ENCODE results near the gene DDX19B.
"Not testable (repeated sequence)": the region's sequence is repeated elsewhere in the genome, so short reads cannot be mapped to it uniquely, and the experiment has no call there.

The DDX19B gene

GRCh38 chr16:70289229-70290094 is 9.5 kb upstream of the DDX19B start, which contains the start of gene AARS1:
Gene AARS1 (minus strand): TSS chr16:70289506. CDS start chr16:70282763, 6,743 bp downstream.
- peak; percentile 99 for DNase-seq

- no peak for DNase-seq
These were observed 8.0 kb upstream of the DDX19B start for GRCh38 chr16:70290949-70291519.

GRCh38 chr16:70292148-70292547 is 6.8 kb upstream of the DDX19B start:
- DNase-seq = not testable (repeated sequence)

- DNase-seq = no peak
These were observed 4.5 kb upstream of the DDX19B start for GRCh38 chr16:70294385-70295025.

DNA sequence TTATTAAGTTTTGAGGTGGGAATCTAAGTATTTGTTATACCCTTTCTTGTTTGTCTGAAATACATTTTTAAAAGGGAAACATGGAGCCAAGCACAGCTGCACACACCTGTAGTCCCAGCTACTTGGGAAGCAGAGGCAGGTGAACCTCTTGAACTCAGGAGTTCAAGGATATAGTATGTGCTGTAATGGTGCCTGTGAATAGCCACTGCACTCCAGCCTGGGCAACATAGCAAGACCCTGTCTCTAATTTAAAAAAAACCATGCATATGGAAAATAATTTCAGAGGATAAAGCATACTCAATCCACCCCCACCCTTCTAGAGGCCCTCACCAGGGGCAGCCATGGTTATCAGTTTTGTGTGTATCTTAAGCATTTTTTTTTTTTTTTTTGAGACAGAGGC is 3.4 kb upstream of the DDX19B start:
- no peak for DNase-seq

- DNase-seq = no peak
These were observed 2.1 kb downstream of the DDX19B start for GRCh38 chr16:70301121-70301520.

GRCh38 chr16:70302745-70303144 is 3.8 kb downstream of the DDX19B start:
- DNase-seq = no peak

GRCh38 chr16:70304892-70305448 is 6.0 kb downstream of the DDX19B start:
- no peak for DNase-seq

- no peak for DNase-seq
These were observed 7.9 kb downstream of the DDX19B start for GRCh38 chr16:70306880-70307279.

GRCh38 chr16:70307726-70308125 is 8.7 kb downstream of the DDX19B start:
- not testable (repeated sequence) for DNase-seq

GRCh38 chr16:70320121-70320520 is 21.1 kb downstream of the DDX19B start:
- no peak for DNase-seq

DNA sequence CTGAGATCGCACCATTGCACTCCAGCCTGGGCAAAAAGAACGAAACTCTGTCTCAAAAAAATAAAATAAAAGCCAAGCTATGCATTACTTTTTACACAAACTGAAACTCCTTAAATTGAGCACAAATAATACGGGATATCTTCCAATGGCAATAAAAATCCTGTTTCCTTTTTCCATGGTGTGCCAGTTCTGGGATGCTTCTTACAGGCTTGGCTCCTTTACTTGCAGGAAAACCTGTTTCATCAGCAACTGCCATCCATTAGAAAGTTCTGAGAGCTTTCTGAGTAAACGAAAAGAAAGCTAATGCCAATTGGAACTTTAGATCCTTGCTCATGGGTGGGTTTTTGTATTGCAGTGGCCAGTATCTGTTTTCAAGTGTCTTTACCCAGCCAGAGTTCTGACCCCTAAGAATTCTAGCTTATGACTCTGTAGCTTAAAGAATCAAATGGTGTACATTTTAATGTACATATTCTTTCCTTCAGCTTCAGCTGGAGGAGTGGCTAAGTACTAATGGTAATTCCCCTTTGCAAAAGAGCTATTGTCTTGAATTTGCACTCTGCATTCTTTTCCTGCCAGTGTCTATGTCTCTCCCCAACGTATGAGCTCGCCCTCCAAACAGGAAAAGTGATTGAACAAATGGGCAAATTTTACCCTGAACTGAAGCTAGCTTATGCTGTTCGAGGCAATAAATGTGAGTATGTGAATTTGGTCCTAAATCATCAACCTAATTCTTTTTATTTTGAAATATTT is 26.2 kb downstream of the DDX19B start:
- DNase-seq = no peak

- DNase-seq = no peak
These were observed 32.1 kb downstream of the DDX19B start for GRCh38 chr16:70331091-70331490.

DNA sequence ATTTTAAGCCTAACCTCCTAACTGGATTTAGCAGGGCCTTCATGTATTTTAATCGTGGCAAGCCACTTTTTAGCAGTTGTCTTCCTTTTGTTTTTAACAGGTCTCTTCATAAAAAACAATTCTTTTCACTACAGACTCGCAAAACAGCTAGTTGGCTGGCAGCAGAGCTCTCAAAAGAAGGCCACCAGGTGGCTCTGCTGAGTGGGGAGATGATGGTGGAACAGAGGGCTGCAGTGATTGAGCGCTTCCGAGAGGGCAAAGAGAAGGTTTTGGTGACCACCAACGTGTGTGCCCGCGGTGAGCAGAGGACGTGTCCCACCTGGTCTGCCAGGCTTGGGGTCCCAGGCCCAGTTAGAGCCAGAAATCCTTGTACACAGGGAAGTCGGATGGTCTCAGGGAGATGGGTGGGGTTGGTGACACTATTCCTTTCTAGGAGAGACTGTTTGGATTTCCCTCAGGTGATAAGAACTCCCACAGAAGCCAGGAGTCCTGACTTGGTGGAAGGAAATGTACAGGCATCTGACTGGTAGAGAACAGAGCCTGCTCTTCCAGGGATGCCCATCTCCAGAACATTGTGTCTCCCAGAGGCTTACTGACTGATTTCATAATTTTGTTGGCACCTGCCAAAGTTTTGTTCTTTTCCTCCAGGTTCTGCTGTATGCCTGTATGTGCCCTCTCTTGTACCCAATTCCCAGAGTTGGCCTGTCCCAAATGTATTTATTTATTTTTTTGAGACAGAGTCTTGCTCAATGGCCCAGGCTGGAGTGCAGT is 32.8 kb downstream of the DDX19B start:
- no peak for DNase-seq

- not testable (repeated sequence) for DNase-seq
These were observed 33.7 kb downstream of the DDX19B start for GRCh38 chr16:70332728-70333127.

GRCh38 chr16:70337814-70338213 is 38.8 kb downstream of the DDX19B start:
- no peak for DNase-seq

DNA sequence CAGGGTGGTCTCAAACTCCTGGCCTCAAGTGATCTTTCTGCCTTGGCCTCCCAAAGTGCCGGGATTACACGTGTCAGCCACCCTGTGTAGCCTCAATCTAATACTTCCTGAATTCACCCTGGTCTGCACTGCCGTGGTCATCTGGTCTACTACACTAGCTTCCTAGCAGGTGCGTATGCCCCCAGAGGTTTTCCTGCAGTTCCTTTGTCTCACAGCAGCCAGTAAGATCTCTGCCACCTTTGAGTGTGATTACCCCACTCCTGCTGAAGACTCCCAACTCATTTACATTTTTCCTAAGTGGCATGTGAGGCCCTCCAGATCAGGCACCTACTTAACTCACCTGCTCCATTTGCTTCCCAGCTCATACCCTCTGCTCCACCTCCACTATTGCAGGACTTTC is 42.6 kb downstream of the DDX19B start:
- DNase-seq = no peak

DNA sequence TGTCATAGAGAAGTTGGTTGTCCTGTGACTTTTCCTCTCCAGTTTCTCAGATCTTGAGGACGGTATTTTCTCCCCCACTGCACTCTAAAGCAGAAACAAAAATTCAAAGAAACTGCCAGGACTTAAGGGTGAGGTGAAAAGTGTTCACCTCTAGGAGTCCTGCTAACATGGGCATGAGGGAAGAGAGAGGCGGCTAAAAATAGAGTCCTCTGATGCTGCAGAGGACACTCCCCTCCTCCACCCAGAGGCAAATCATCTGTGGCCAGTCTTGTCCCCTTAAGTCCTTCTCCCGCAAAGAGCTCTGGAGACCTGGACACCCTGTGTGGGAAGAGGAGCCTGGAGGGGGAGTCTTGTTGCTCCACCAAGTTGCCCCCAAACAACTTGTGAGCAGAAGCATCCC is 43.0 kb downstream of the DDX19B start:
- DNase-seq = no peak

GRCh38 chr16:70345840-70346239 is 46.9 kb downstream of the DDX19B start:
- DNase-seq = no peak

GRCh38 chr16:70348991-70349390 is 50.0 kb downstream of the DDX19B start:
- DNase-seq = no peak

DNA sequence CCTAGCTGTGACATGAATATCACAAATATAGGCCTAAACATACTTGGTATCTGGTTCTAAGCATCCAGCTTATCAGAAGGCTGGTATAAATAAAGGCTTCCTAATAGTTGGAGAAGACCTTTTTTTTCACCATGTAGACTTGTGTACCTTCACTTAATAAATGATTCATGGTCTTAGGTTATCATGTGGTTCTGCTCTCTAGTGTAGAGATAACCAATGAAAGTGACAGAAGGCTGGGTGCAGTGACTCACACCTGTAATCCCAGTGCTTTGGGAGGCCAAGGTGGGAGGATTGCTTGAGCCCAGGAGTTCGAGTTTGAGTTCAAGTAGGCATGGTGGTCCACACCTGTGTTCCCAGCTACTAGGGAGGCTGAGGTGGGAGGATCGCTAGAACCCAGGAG is 50.8 kb downstream of the DDX19B start:
- no peak for DNase-seq

GRCh38 chr16:70359552-70359951 is 60.6 kb downstream of the DDX19B start:
- DNase-seq = no peak
